ENCODE data around the gene INPP5D.

- TF ChIP-seq CTCF (IDR thresholded peaks at IDR 0.05) (no peak), MAX (IDR thresholded peaks at IDR 0.05; ENCODE audit: low read depth) (no peak), EZH2phosphoT487 (IDR thresholded peaks at IDR 0.05; ENCODE audit: borderline replicate concordance, low read depth) (no peak), NRF1 (IDR thresholded peaks at IDR 0.05; ENCODE audit: low read depth, low read length) (no peak), RFX5 (IDR thresholded peaks at IDR 0.05; ENCODE audit: low read length) (no peak), POLR2AphosphoS5 (IDR thresholded peaks at IDR 0.05; ENCODE audit: low read depth, low read length) (no peak), TAF1 (IDR thresholded peaks at IDR 0.05; ENCODE audit: borderline replicate concordance, low read depth, low read length) (no peak), FOXM1 (IDR thresholded peaks at IDR 0.05; ENCODE audit: low read depth) (no peak), JUND (IDR thresholded peaks at IDR 0.05) (no peak), TEAD4 (IDR thresholded peaks at IDR 0.05; ENCODE audit: borderline replicate concordance, insufficient read depth) (no peak), SIN3A (IDR thresholded peaks at IDR 0.05; ENCODE audit: borderline replicate concordance, low read depth, low read length) (no peak), MEF2A (IDR thresholded peaks at IDR 0.05; ENCODE audit: borderline replicate concordance, low read depth) (no peak)
- TF ChIP-seq, protein P1, sequence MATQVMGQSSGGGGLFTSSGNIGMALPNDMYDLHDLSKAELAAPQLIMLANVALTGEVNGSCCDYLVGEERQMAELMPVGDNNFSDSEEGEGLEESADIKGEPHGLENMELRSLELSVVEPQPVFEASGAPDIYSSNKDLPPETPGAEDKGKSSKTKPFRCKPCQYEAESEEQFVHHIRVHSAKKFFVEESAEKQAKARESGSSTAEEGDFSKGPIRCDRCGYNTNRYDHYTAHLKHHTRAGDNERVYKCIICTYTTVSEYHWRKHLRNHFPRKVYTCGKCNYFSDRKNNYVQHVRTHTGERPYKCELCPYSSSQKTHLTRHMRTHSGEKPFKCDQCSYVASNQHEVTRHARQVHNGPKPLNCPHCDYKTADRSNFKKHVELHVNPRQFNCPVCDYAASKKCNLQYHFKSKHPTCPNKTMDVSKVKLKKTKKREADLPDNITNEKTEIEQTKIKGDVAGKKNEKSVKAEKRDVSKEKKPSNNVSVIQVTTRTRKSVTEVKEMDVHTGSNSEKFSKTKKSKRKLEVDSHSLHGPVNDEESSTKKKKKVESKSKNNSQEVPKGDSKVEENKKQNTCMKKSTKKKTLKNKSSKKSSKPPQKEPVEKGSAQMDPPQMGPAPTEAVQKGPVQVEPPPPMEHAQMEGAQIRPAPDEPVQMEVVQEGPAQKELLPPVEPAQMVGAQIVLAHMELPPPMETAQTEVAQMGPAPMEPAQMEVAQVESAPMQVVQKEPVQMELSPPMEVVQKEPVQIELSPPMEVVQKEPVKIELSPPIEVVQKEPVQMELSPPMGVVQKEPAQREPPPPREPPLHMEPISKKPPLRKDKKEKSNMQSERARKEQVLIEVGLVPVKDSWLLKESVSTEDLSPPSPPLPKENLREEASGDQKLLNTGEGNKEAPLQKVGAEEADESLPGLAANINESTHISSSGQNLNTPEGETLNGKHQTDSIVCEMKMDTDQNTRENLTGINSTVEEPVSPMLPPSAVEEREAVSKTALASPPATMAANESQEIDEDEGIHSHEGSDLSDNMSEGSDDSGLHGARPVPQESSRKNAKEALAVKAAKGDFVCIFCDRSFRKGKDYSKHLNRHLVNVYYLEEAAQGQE (IDR thresholded peaks at IDR 0.05; ENCODE audit: low read depth, low read length): no peak
- TF ChIP-seq, protein P2, sequence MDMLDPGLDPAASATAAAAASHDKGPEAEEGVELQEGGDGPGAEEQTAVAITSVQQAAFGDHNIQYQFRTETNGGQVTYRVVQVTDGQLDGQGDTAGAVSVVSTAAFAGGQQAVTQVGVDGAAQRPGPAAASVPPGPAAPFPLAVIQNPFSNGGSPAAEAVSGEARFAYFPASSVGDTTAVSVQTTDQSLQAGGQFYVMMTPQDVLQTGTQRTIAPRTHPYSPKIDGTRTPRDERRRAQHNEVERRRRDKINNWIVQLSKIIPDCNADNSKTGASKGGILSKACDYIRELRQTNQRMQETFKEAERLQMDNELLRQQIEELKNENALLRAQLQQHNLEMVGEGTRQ (IDR thresholded peaks at IDR 0.05; ENCODE audit: borderline replicate concordance, low read depth, low read length): no peak
These were observed 24.5 kb upstream of the INPP5D start for GRCh38 chr2:233035426-233036161.
